Measurements from ENCODE around the gene CORIN. TPM values are rescaled to one million over a fixed set of nuclear protein-coding genes. Genes with fewer than 3 reads are reported as not detected.
A peak's percentile ranks its signal among the peaks of the same experiment; 100 is the strongest.
"Not testable (repeated sequence)": the region's sequence is repeated elsewhere in the genome, so short reads cannot be mapped to it uniquely, and the experiment has no call there.

CORIN gene
- total RNA-seq, 1 experiment from 2014 or later = 0.05 TPM

DNA sequence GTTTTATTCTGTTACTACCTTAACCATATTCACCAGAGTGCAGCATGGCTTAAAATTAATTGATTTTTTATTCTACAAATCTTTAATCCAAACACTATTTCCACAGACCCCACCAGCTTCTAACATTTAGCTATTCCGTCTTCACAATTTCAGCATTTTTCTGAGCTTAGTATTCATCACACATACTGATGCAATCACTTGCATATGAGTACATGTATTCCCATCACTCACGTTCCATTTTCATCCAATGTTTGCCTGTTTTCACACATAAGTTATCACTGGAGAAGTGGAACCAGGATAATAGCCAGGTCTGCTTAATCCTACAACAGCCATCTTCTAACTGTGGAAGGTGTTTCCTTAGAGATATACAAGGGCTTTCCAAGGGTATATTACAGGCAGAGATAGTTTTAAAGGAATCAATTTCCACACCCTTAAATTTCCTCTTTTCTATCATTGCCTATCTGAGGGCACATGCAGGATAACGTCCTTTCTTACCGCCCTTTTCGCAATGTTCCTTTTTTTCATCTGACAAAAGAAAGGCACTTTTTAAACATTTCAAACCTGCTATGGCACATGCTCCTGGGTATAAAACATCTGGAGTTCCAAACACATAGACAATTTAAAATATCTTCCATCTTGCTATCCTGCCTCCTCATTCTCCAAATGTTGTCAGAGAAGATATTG, 115.8 kb downstream of the CORIN start:
- no peak for DNase-seq (ENCODE audit: low read depth)

DNA sequence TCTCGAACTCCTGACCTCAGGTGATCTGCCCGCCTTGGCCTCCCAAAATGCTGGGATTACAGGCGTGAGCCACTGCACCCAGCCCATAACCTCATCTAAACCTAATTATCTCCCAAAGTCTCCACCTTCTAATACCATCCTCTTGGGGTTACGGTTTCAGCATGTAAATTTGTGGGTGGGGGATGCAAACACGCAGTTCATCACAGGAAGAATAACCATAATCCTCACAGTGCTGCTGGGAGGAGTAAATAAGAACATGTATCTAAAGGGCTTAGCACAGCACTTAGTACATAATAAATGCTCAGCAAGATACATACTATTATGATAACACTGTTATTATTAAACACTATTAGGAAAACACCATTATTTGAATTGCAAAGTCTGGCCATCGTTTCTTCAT, 116.4 kb downstream of the CORIN start:
- no peak for DNase-seq (ENCODE audit: low read depth)

DNA sequence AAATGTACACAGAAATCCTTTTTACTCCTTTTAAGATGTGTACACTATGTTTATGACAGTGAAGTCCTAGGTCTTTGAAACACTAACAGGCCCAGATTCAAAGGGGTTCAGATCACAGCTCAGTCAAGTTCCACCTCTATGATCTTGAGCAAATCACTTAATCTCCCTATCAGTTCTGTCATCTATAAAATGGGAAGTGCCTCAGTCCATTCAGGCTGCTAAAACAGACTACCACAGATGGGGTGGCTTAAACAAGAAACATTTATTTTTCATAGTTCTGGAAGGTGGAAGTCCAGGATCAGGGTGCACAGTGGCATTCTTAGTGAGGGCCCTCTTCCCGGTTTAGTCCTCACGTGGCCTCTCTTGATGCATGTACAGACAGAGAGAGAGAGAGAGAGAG, 117.1 kb downstream of the CORIN start:
- no peak for DNase-seq (ENCODE audit: low read depth)

DNA sequence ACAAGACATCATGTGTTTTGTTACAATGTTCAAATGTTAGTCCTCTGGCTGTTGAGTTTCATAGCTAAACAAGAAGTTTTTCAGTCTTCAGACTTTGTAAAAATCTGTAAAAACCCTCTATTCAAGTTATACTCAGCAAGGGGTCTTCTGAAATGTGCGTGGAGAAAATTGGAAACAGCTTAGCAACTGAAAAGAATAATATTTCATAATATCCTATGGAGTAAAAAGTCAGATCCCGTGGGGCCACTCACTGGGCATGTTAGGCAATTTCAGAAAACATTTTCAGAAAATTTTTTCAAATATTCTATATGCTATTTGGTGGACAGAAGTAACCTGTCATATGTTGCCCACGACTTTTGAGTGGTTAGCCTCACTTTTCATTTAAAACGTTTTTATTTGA, 118.3 kb downstream of the CORIN start:
- no peak for DNase-seq (ENCODE audit: low read depth)

DNA sequence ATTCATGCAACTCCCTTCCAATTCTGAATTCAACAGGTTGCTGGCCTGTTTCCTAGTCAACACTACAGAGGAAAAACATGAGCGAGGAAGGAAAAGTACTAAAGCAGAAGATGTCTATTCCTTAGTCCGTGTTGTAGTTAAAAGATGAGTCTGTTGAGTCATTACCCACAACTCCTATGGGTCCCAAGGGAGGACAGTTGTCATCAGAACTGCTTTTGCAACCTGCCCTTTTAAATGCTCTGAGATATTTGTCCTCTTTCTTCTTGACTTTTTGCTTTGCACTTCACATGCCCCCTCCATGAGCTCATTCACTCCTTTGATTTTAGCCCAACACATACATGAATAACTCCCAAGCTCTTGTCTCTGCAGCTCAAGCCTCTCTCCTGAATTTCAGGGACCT, 119.2 kb downstream of the CORIN start:
- no peak for DNase-seq (ENCODE audit: low read depth)

DNA sequence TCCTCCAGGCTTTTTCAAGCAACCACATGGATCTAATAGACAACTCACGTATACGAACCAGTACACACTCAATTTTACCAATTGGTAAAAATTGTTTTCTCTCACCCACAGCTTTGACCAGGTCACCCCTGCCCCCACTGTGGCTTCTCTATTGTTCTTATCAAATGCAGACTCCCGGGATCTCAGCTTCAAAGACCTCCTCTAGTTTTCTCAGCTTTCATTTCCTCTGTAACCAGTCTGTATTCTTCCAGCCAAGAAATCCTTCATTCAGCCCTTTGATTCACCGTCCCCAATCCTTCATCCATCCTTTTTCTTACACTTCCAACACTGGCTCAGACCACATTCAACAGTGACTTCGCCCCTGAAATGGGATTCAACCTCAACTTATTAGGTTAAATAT, 120.7 kb downstream of the CORIN start:
- no peak for DNase-seq (ENCODE audit: low read depth)

DNA sequence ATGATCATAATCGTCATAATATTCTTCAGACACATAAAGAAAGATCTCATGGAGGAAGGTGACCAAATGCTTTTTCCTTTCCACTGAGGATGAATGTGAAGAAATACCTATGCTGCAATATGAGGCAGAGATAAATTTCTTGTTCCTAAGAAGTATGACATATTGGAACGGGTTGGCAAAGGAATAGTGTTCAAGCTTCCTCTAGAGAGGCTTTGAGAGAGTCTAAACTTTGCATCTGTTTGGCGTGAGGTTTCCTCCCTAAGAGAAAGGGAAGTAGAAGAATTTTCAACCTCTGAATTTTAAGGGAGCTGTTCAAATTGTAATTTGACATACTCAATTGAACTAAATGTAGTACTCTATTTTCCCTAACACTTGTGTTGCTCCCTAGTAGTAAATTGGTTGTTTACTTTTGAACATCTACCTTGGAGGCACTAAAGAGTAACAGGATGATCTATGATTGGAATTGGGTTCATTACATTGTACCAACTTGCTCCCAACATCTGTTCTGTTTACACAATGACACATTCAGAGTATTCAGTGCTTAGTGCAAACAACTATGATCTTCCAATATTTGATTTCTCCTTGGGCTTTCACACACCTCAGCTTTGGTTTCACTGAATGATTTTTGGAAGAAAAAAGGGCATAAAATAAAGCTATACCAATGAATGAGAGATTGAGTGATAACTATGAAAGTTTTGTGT, 122.0 kb downstream of the CORIN start:
- DNase-seq (ENCODE audit: low read depth) = no peak

DNA sequence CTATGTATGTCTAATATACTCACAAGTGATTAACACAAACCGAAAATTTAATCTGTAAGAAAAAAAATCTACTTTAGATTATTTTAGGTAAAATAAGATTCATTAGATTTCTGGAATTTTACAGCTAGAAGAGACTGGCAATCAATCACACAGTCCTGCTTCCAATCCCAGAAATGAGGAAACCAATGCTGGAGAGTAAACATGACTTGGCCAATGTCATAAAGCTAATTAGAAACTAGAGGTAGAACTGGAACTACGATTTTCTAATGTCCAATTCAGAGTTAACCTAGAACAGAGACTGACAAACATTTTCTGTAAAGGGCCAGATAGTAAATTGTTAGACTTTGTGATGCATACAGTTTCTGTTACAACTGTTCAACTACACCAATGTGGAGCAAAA, 123.6 kb downstream of the CORIN start:
- DNase-seq (ENCODE audit: low read depth) = no peak

DNA sequence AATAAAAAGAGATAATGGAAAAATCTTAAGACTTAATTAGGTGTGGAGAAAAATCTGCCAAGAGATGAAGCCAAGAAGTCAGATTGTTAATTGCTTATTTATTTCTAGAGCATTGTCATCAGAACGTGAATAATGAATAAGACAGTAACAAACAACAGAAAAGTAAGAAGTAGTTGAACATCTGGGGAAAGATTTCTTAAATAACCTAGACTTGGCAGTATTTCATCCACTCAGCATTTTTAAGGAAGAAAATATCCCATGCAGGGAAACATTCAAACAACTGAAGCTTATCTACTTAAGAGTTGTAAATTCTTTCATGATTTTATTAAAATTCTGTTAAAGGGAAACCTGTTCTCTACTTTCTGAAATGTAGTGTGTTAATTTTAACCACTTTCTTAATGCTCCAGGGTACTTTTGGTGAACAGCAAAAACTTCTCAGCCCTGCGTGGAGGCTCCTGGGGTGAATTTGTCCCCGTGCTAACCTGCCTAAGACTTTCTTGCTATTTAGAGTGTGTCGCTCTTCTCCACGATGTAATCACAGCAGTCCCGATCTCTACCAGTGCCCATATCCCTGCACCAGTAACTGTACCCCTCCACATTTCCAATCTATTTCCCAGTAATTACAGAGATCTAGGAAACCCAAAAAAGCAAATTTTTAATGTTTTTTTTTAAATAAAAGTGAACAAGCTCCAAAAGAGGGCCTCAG, 124.6 kb downstream of the CORIN start:
- no peak for DNase-seq (ENCODE audit: low read depth)

DNA sequence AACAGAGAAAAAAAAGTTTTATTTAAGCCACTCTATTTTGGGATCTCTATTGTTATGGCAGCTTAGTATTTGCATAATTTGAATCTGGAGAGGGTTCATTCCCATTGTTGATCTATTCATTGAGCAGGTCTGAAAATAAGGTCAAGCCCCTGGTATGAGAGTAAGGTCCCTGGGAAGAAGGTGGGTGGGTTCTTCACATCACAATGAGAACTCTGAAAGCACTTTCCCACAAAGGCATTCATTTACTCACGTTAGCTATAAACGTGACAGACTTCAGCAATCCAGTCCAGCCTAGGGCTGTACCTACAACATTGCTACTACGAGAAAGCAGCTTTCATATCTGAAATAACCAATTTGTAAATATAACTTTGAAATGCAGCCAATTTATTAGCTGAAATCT, 126.2 kb downstream of the CORIN start:
- DNase-seq (ENCODE audit: low read depth) = no peak

DNA sequence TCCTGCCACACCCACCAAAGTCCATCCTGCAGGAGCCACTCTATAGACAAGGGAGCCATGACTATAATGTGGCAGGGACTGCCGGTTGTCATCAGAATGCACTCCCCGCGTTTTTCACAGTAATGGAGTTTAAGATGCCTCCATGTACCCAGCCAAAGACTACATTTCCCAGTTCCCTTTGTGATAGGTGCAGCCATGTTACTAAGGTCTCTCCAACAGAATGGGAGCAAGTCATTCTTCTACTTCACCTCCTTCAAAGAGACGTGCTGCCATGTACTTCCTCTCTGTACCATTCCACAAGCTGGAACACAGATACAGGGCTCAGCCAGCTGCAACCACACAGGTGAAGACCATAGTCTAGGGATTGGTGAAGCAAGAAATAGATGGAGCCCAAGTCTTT, 126.7 kb downstream of the CORIN start:
- DNase-seq (ENCODE audit: low read depth) = no peak

DNA sequence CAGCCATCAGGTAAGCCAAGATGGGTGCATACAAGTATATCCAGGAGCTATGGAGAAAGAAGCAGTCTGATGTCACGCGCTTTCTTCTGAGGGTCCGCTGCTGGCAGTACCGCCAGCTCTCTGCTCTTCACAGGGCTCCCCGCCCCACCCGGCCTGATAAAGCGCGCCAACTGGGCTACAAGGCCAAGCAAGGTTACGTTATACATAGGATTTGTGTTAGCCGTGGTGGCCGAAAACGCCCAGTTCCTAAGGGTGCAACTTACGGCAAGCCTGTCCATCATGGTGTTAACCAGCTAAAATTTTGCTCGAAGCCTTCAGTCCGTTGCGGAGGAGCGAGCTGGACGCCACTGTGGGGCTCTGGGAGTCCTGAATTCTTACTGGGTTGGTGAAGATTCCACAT, 131.5 kb downstream of the CORIN start:
- DNase-seq (ENCODE audit: low read depth) = not testable (repeated sequence)

DNA sequence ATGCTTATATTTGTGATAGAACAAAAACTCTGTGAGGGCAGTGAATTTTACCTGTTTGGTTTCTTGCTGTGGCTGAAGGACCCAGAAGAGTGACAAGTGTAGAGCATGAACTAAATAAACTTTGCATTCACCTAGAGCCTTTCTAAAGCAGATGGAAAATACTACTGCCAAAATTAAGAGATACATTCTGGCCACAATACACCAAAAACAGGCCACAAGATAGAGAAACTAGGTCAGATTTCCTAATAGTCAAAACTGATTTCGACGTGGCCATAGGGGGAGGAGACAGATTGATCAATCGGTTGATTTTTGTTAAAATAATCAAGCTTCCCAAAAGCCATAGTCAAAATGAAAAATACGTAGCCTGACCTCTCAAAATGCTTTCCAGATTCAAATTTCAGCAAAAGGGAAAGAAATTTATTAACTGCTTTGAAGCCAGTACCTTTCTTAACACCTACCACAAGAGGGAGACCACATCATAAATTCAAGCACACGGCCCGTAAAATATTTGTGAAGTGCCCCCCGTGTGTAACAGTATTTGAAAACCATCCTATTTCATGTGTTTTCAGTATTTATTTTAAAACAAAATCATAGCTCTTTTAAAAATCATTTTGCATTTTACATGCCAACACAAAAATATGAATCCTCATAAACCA, 132.4 kb downstream of the CORIN start:
- DNase-seq (ENCODE audit: low read depth) = peak; percentile 25

DNA sequence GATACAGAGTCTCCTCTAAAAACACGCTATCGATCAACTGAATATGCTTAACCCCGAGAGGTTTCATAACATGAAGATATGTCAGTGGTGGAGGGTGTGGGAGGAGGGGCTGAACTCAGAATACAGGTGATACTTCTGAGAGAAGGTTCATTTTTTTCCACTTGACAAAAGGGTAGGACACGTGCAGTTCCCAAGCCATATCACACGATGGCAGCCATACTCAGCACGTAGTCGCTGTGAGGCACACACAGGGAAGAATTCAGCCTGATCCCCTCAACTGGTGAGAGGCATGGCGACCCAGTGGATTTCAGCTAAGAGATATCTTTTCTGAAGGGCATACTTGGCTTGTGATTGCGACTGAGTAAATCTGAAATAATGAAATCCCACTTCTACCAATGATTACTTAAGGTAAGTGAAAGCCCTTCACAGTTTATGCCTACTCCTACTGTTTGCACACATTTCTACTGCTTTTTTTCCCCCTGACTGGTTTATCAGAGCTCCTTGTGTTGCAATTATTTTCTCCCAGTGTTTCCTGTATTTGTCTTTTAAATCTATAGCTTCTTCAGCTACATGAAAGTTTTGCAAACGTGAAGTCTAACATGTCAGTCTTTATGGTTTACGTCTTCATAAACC, 133.1 kb downstream of the CORIN start:
- peak; percentile 48 for DNase-seq (ENCODE audit: low read depth)

DNA sequence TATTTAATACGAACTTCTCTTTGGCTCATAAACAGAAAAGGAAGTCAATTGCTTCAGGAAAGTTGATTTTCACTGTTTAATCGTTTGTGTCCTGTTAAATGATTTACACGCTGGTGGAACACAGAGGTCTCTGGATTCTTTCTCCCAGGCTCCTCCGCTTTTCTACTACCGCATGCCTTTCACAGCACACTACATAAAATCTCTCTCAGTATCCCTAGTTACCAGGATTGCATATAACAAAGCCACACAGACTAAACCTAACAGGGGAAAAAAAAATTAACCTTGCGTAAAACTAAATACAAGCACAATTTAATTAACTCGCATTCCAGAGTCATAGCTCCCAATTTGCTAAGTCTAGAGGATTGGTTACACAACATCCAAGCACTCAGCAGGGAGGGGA, 133.9 kb downstream of the CORIN start:
- no peak for DNase-seq (ENCODE audit: low read depth)

DNA sequence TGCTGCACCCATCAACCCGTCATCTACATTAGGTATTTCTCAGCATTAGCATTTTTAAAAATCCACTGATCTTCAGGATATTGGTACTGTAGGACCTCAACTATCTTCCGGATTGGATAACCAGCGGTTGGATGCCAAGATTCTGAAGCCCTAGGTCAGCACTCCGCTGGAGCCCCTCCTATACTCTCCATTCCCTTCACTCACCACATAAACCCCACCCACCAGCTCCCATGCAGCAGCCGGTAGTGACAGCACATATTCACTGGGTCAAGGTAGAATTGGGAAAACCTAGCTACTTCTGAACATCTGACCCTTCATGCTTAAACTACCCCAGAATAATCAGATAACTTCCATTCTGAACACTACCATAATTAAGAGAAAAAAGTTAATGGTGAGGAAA, 134.9 kb downstream of the CORIN start:
- no peak for DNase-seq (ENCODE audit: low read depth)

DNA sequence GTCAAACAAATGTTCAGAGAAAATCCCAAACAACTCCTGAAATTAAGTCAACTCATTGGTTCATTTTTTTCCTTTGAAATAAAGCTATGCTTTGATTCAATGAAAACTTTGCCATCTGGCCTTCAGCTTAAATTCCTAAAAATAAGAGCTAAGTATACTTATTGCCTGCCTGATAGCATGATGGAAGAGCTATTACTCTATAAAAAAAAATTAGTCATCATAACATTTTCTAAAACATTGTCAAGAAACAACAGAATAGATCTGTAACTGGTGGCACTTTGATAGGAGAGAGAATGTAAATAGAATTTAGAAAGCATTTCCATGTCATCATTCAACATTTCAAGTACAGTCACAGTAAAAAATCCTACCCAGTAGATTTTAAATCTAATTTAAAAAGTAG, 136.6 kb downstream of the CORIN start:
- DNase-seq (ENCODE audit: low read depth) = no peak

DNA sequence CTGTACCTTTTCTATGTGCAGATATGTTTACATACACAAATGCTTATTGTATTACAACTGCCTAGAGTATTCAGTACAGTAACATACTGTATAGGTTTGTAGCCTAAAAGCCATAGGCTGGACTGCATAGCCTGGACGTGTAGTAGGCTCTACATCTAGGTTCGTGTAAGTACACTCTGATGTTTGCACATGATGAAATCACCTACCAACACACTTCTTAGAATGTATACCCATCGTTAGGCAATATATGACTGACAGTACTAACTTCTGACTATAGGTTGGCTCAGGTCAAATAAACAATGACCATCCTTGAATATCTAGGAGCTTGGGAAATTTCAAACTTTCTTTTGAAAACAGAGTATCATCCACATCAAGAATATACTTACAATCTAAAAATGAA, 139.0 kb downstream of the CORIN start:
- DNase-seq (ENCODE audit: low read depth) = no peak

DNA sequence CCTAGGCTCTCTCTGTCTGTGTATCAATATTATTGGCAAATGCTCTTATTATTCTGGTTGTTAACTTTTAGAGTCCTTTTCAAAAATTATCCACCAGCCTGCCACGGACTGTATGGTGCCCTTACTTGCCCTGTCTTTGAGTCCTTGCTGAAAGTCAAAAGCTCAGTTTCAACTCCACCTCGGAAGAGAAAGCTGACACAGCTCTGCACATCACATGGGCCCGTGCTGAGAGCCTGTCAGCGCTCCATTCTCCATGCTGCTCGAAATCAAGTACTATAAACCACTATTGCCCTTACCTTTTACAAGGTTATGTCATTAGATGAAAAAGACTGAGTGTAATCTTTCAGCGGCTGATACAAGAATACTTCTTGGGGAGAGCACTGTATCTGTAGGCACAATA, 141.0 kb downstream of the CORIN start:
- no peak for DNase-seq (ENCODE audit: low read depth)

DNA sequence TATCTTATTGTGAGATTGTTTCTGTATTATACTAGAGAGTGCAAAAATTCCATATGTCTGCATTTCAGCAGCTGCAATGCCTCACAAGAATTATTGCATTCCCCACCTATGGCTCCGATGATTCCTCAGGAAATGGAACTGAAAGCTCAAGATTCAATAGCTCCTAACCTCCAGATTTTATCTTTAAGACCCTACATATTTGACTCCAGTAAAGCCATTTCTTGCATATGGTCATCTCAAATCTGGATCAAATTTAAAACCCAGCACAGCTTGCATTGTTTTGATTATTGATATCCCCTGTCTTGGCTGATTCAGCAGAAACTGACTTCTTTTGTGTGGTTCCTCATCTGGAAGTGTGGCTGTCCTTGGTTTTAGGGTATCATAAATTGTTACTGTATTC, 142.6 kb downstream of the CORIN start:
- no peak for DNase-seq (ENCODE audit: low read depth)

DNA sequence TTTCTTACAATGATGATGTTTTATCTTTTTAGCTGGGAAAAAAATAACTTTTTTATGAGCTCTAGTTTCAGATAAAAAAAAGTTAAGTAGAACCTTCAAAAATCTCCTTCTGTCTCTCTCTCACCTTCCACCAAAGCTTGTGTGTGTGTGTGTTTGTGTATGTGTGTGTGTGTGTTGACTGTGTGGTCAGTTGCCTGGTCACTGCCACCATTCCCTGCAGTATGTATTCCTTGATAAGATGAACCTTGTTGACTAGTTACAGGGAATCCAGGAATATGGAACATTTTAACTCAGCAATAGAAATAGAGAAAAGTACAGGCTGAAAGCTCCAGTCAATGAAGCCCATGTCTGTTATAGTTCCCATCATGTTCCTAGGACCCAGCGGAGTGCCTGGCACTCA, 143.5 kb downstream of the CORIN start:
- DNase-seq (ENCODE audit: low read depth) = no peak

DNA sequence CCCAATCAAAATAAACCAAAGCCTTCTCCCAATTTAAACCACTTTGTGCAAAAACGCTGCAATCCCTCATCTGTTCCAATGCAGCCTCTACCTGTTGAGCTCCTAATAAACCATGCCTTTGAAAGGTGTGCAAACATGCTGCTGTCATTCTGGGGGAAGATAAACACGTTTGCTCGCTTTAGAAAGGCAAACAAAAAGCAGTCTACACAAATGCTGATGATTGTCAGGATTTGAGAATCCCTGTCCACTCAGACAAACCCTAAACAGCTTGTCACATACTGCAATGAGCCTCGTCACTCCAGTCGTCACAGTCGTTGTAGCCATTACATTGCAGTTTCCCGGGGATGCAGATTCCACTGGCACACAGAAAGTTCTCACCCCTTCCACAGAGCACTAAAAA, 145.2 kb downstream of the CORIN start:
- DNase-seq (ENCODE audit: low read depth) = no peak
